ENCODE data around the gene CACNB3.

GRCh38 chr12:48862760-48863159 is 44.5 kb downstream of the CACNB3 start:
- TF ChIP-seq CTCF (IDR thresholded peaks at IDR 0.05) (no peak), EZH2 (IDR thresholded peaks at IDR 0.05; ENCODE audit: borderline replicate concordance, insufficient read depth, low read depth, low read length, poor library complexity, severe bottlenecking) (no peak)
